Heart left ventricle (tissue), 13 donors: ENCODE measurements around the gene C2orf76.

Source experiments
- CTCF ChIP-seq, 12 donors: fragments of 200-600 bp; sonication (generic) in 4 of 12; IDR thresholded peaks; one replicate each; pipeline versions ENCODE4 v1.5.0 to v1.8.0; 2018 to 2022; ENCODE audit warnings: antibody characterized with exemption in 12 of 12, mild to moderate bottlenecking in 5 of 12
- POLR2A ChIP-seq, 2 donors: fragments of 450-650 bp; IDR thresholded peaks; one replicate each; pipeline ENCODE4 v1.6.1; 2017; ENCODE audit warnings: antibody characterized with exemption in 2 of 2, mild to moderate bottlenecking in 2 of 2, moderate library complexity in 2 of 2
- donor health status: ischemic (EF 13 %, LVEDD 7.1; RV severe dilation, severe dysfunction).
- donor health status: DM: no; HTN: yes; CAD: no.
- donor health status: DM: no; HTN: no; CAD: no.
- donor health status: ischemic (EF 25% LVEDD 6.9; RV normal size, moderate dysfunction).
- donor health status: ischemic (EF 25% LVEDD 5.7; RV mildly dilated, moderate dysfunction).
- donor health status: ischemic (EF 35%, LVEDD 5.7; RV mildly dilated, moderate dysfunction).
- donor health status: nonischemic (EF 11% LVEDD 7.7; RV severe dilation, severe dysfunction).
- donor health status: DM: yes; HTN: yes; CAD: no.
- donor health status: PGD.
- donor health status: ischemic (EF 29% LVEDD 5.4; RV normal size, mild dysfunction).
- donor health status: nonischemic (EF 23%, LVEDD 6.1; RV moderate dilation, normal function).

DNA sequence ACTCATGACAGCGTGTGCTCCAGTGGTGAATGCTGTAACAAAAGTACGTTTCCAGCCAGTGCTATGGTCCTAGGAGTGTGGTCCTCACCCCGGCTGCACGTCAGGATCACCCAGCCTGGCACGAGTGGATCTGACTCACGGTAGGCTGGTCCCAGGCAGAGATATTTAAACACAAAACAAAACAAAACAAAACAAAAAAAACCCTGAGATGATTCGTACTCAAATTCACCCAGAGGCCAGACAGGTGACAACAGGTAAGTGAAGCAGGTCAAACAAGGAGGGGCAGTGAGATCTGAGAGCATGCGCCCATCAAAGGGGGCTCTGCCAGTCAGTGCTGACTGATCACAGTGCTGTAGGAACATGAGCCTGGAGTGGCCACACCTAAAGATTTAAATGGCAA lies 43.2 kb downstream of the C2orf76 start:
- TF ChIP-seq CTCF (IDR thresholded peaks at IDR 0.05): no peak
- no peak for TF ChIP-seq POLR2A (IDR thresholded peaks at IDR 0.05)
